K562 (cell line): ENCODE results near the gene PPCDC. TPM values are rescaled to one million over a fixed set of nuclear protein-coding genes. Genes with fewer than 3 reads are reported as not detected.

Source experiments
- ATF6 ChIP-seq: sonication (generic); formaldehyde crosslinking; IDR thresholded peaks from 2 replicates; pipeline ENCODE4 v1.4.0; 2020; ENCODE audit warnings: mild to moderate bottlenecking, missing genetic modification reagents
- BMI1 ChIP-seq: fragments of 150-350 bp; IDR thresholded peaks from 2 replicates; pipeline ENCODE4 v1.6.1; 2014; ENCODE audit warnings: low read length
- GABPB1 ChIP-seq: sonication (generic); formaldehyde crosslinking; IDR thresholded peaks from 2 replicates; pipeline ENCODE4 v1.8.0; 2022; ENCODE audit warnings: mild to moderate bottlenecking, missing genetic modification reagents
- GTF2F1 ChIP-seq: IDR thresholded peaks from 2 replicates; pipeline ENCODE4 v1.6.1; 2011; ENCODE audit warnings: low read depth, low read length, improper control_type of control experiment
- HMGN3 ChIP-seq: IDR thresholded peaks from 2 replicates; pipeline ENCODE4 v1.6.1; 2011; ENCODE audit warnings: borderline replicate concordance, low read depth, mild to moderate bottlenecking, mixed read lengths, low read length; ENCODE audit not compliant: insufficient read length; ENCODE audit errors: extremely low read depth
- KDM5B ChIP-seq: fragments of 200-600 bp; sonication (generic); IDR thresholded peaks from 2 replicates; pipeline ENCODE4 v1.6.1; 2012; ENCODE audit warnings: low read depth, mild to moderate bottlenecking, moderate library complexity, low read length, control low read depth, inconsistent platforms; ENCODE audit not compliant: insufficient replicate concordance
- LCOR ChIP-seq: sonication (generic); formaldehyde crosslinking; IDR thresholded peaks from 2 replicates; pipeline ENCODE4 v1.8.0; 2022; ENCODE audit warnings: mild to moderate bottlenecking, missing genetic modification reagents
- MECOM ChIP-seq: fragments of 250-450 bp; sonication (Bioruptor Pico); IDR thresholded peaks from 2 replicates; pipeline ENCODE4 v1.8.0; 2022; ENCODE audit warnings: inconsistent platforms
- NFIX ChIP-seq: fragments of 250-450 bp; sonication (Bioruptor Pico); IDR thresholded peaks from 2 replicates; pipeline ENCODE4 v1.4.0; 2020; ENCODE audit warnings: low read depth, mild to moderate bottlenecking, moderate library complexity
- NKRF ChIP-seq: fragments of 450-650 bp; IDR thresholded peaks from 2 replicates; pipeline ENCODE4 v1.6.1; 2016; ENCODE audit warnings: borderline replicate concordance
- PML ChIP-seq: IDR thresholded peaks from 2 replicates; pipeline ENCODE4 v1.6.1; 2012; ENCODE audit warnings: low read length, inconsistent platforms
- PYGO2 ChIP-seq: fragments of 450-650 bp; IDR thresholded peaks from 2 replicates; pipeline ENCODE4 v1.6.1; 2016; ENCODE audit warnings: mild to moderate bottlenecking, missing genetic modification characterization, moderate library complexity, missing compliant biosample characterization
- RBM25 ChIP-seq: fragments of 200-400 bp; formaldehyde crosslinking; IDR thresholded peaks from 2 replicates; pipeline ENCODE4 v1.6.1; 2018; ENCODE audit warnings: low read length, low read depth, moderate library complexity; ENCODE audit not compliant: severe bottlenecking
- SAFB2 ChIP-seq: fragments of 200-400 bp; formaldehyde crosslinking; IDR thresholded peaks from 2 replicates; pipeline ENCODE4 v1.6.1; 2018; ENCODE audit warnings: borderline replicate concordance, low read length, low read depth, moderate library complexity; ENCODE audit not compliant: severe bottlenecking
- SIN3A ChIP-seq, 2 experiments: fragments of 150-350 bp in 1 of 2; IDR thresholded peaks; 2 replicates each; pipeline ENCODE4 v1.6.1; 2011 to 2016; ENCODE audit warnings: borderline replicate concordance in 2 of 2, low read depth in 2 of 2, low read length in 2 of 2, mild to moderate bottlenecking in 2 of 2, moderate library complexity in 2 of 2; ENCODE audit not compliant: control insufficient read depth in 1 of 2
- SMAD3 ChIP-seq: fragments of 450-650 bp; formaldehyde crosslinking; conservative IDR thresholded peaks from 2 replicates; pipeline ENCODE4 v1.4.0; 2020; ENCODE audit warnings: mild to moderate bottlenecking
- SMARCE1 ChIP-seq: fragments of 450-650 bp; IDR thresholded peaks from 2 replicates; pipeline ENCODE4 v1.7.1; 2016; ENCODE audit warnings: mild to moderate bottlenecking
- ZNF695 ChIP-seq: fragments of 450-650 bp; formaldehyde crosslinking; IDR thresholded peaks from 2 replicates; pipeline ENCODE4 v1.4.0; 2020; ENCODE audit warnings: mild to moderate bottlenecking, moderate library complexity
- ZNF785 ChIP-seq: fragments of 250-450 bp; sonication (Bioruptor Pico); IDR thresholded peaks from 2 replicates; pipeline ENCODE4 v1.4.0; 2020; ENCODE audit warnings: mild to moderate bottlenecking
- ZNF79 ChIP-seq: fragments of 250-450 bp; sonication (Bioruptor Pico); IDR thresholded peaks from 2 replicates; pipeline ENCODE4 v1.4.0; 2020; ENCODE audit warnings: low read depth, mild to moderate bottlenecking, moderate library complexity
- polyA plus RNA-seq, 8 experiments: library from polyadenylated mRNA; depleted of rRNA in 4 of 8; stranded (reverse) in 5 of 8; unstranded in 3 of 8; fragments of >200 nt; fragmentation: Nextera tagmentation in 2 of 8; fragmentation: Illumina TruSeq in 1 of 8; extraction: Ambion mirVana in 2 of 8; extraction: Trizol in 1 of 8; gene quantifications; 2 replicates each; pipeline versions ENCODE4 v1.2.1 to v1.2.3, GENCODE V29; 2011 to 2014; ENCODE audit warnings: inconsistent platforms in 1 of 8, missing spikeins in 1 of 8
- total RNA-seq, 7 experiments: library from RNA; depleted of rRNA in 6 of 7; stranded (reverse); fragments of >200 nt in 6 of 7; fragmentation: Illumina TruSeq in 2 of 7; extraction: Trizol in 2 of 7; gene quantifications; 2 replicates each; pipeline versions ENCODE4 v1.2.1 to v1.2.3, GENCODE V29; 2011 to 2021; ENCODE audit warnings: low replicate concordance in 1 of 7
- TF ChIP-seq, protein P1 (sequence below): fragments of 450-650 bp; formaldehyde crosslinking; IDR thresholded peaks from 2 replicates; pipeline ENCODE4 v1.4.0; 2022; ENCODE audit warnings: mild to moderate bottlenecking, moderate library complexity
- TF ChIP-seq, protein P2 (sequence below): fragments of 250-450 bp; sonication (Bioruptor Pico); IDR thresholded peaks from 2 replicates; pipeline ENCODE4 v1.8.0; 2021; ENCODE audit warnings: moderate library complexity, mild to moderate bottlenecking, inconsistent platforms

Gene PPCDC
- total and polyA plus RNA-seq, 9 of the 15 experiments (the other 6 are each of a cell fraction or from before 2014, with no cell fraction given), result 10.9 to 53.6 (median 16.7) TPM

- TF ChIP-seq, protein P1, sequence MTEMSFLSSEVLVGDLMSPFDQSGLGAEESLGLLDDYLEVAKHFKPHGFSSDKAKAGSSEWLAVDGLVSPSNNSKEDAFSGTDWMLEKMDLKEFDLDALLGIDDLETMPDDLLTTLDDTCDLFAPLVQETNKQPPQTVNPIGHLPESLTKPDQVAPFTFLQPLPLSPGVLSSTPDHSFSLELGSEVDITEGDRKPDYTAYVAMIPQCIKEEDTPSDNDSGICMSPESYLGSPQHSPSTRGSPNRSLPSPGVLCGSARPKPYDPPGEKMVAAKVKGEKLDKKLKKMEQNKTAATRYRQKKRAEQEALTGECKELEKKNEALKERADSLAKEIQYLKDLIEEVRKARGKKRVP, result no peak
- TF ChIP-seq NFIX (CRISPR knock-in tag), result no peak
- no peak for TF ChIP-seq ZNF785 (CRISPR knock-in tag)
- peak; percentile 77 to 78; a peak in 1 of 4 replicates for TF ChIP-seq SIN3A (IDR thresholded peaks at IDR 0.05; ENCODE audit: borderline replicate concordance in 2 of 2, control insufficient read depth in 1 of 2, low read depth in 2 of 2, low read length in 2 of 2)
- no peak for TF ChIP-seq ZNF695
- no peak for TF ChIP-seq SAFB2
- no peak for TF ChIP-seq GTF2F1
- TF ChIP-seq, protein P2, sequence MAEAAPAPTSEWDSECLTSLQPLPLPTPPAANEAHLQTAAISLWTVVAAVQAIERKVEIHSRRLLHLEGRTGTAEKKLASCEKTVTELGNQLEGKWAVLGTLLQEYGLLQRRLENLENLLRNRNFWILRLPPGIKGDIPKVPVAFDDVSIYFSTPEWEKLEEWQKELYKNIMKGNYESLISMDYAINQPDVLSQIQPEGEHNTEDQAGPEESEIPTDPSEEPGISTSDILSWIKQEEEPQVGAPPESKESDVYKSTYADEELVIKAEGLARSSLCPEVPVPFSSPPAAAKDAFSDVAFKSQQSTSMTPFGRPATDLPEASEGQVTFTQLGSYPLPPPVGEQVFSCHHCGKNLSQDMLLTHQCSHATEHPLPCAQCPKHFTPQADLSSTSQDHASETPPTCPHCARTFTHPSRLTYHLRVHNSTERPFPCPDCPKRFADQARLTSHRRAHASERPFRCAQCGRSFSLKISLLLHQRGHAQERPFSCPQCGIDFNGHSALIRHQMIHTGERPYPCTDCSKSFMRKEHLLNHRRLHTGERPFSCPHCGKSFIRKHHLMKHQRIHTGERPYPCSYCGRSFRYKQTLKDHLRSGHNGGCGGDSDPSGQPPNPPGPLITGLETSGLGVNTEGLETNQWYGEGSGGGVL (CRISPR knock-in tag), result no peak
- TF ChIP-seq MECOM, result no peak
- TF ChIP-seq LCOR, result peak; percentile 50; the same call in 1 of the 2 replicates
- TF ChIP-seq PYGO2 (tag), result no peak
- TF ChIP-seq RBM25, result peak; percentile 93
- TF ChIP-seq ATF6, result no peak
- TF ChIP-seq KDM5B, result peak; percentile 96
- TF ChIP-seq BMI1, result no peak
- no peak for TF ChIP-seq ZNF79 (CRISPR knock-in tag)
- no peak for TF ChIP-seq SMARCE1
- peak; percentile 84 for TF ChIP-seq PML
- TF ChIP-seq NKRF, result no peak
- no peak for TF ChIP-seq SMAD3
- TF ChIP-seq HMGN3, result peak; percentile 85
- peak; percentile 61; the same call in 1 of the 2 replicates for TF ChIP-seq GABPB1 (CRISPR knock-in tag)
Observed at GRCh38 chr15:75023181-75023871, at the start of gene PPCDC (continued).
